GM23338 (cell line): ENCODE data around the gene ABHD10. TPM values are rescaled to one million over a fixed set of nuclear protein-coding genes. Genes with fewer than 3 reads are reported as not detected.

Experiments used
- ATAC-seq: fragments of 200-7000 bp; cut with Tn5 transposase; 3 replicates; pipeline ENCODE4 v1.9.1; 2020
- DNase-seq: peaks from one replicate; pipeline ENCODE4 v3.0.0-alpha.2; 2015; ENCODE audit warnings: low spot score
- H2AFZ ChIP-seq: fragments of 200-600 bp; sonication (generic); 2 replicates; pipeline ENCODE4 v1.8.0; 2016; ENCODE audit warnings: antibody characterized with exemption, mild to moderate bottlenecking, moderate library complexity
- H3F3A ChIP-seq: fragments of 200-600 bp; sonication (generic); replicated peaks from 2 replicates; pipeline ENCODE4 v1.8.0; 2017; ENCODE audit warnings: antibody characterized with exemption, mixed run types, low read depth
- H3K27ac ChIP-seq: fragments of 200-600 bp; sonication (generic); 2 replicates; pipeline ENCODE4 v1.6.1; 2016; ENCODE audit warnings: low read depth
- H3K27me3 ChIP-seq: fragments of 200-600 bp; sonication (generic); 2 replicates; pipeline ENCODE4 v1.8.0; 2016; ENCODE audit warnings: mild to moderate bottlenecking, mixed run types, moderate library complexity; ENCODE audit not compliant: insufficient read depth
- H3K36me3 ChIP-seq: fragments of 200-600 bp; sonication (generic); 2 replicates; pipeline ENCODE4 v1.8.0; 2016; ENCODE audit warnings: mild to moderate bottlenecking; ENCODE audit not compliant: insufficient read depth
- H3K4me1 ChIP-seq: fragments of 200-600 bp; sonication (generic); 2 replicates; pipeline ENCODE4 v1.8.0; 2016; ENCODE audit warnings: mild to moderate bottlenecking, moderate library complexity; ENCODE audit not compliant: insufficient read depth
- H3K4me2 ChIP-seq: fragments of 200-600 bp; sonication (generic); 2 replicates; pipeline ENCODE4 v1.7.1; 2017; ENCODE audit warnings: mixed run types
- H3K4me3 ChIP-seq: fragments of 200-600 bp; sonication (generic); 2 replicates; pipeline ENCODE4 v1.6.1; 2016; ENCODE audit warnings: mixed run types
- H3K79me2 ChIP-seq: fragments of 200-600 bp; sonication (generic); replicated peaks from 2 replicates; pipeline ENCODE4 v1.8.0; 2017; ENCODE audit warnings: mild to moderate bottlenecking; ENCODE audit not compliant: insufficient read depth
- H3K9me2 ChIP-seq: fragments of 200-600 bp; sonication (generic); 2 replicates; pipeline ENCODE4 v1.8.0; 2017; ENCODE audit not compliant: insufficient read depth
- H4K20me1 ChIP-seq: fragments of 200-600 bp; sonication (generic); replicated peaks from 2 replicates; pipeline ENCODE4 v1.8.0; 2017; ENCODE audit warnings: mild to moderate bottlenecking; ENCODE audit not compliant: insufficient read depth
- H3K27ac Mint-ChIP-seq: 2 replicates; pipeline ENCODE4 v1.8.0; 2020; ENCODE audit warnings: inconsistent platforms, mild to moderate bottlenecking, moderate library complexity, mixed read lengths
- H3K27me3 Mint-ChIP-seq: 3 replicates; pipeline ENCODE4 v1.8.0; 2022; ENCODE audit warnings: low read depth, mild to moderate bottlenecking, moderate library complexity, mixed read lengths, inconsistent platforms; ENCODE audit not compliant: insufficient read depth, poor library complexity
- H3K36me3 Mint-ChIP-seq: 3 replicates; pipeline ENCODE4 v1.8.0; 2021; ENCODE audit warnings: low read depth, mild to moderate bottlenecking, inconsistent platforms, moderate library complexity, mixed read lengths
- H3K4me1 Mint-ChIP-seq: 3 replicates; pipeline ENCODE4 v1.8.0; 2020; ENCODE audit warnings: mild to moderate bottlenecking, inconsistent platforms, mixed read lengths
- H3K4me3 Mint-ChIP-seq: 3 replicates; pipeline ENCODE4 v1.8.0; 2021; ENCODE audit warnings: moderate library complexity, mild to moderate bottlenecking, inconsistent platforms, mixed read lengths
- H3K9me3 Mint-ChIP-seq: 3 replicates; pipeline ENCODE4 v1.8.0; 2020; ENCODE audit warnings: moderate library complexity, mild to moderate bottlenecking, inconsistent platforms, mixed read lengths
- CREB1 ChIP-seq: fragments of 250-450 bp; sonication (Bioruptor Pico); IDR thresholded peaks from 2 replicates; pipeline ENCODE4 v1.5.0; 2020; ENCODE audit warnings: low read depth, mild to moderate bottlenecking, moderate library complexity
- EZH2 ChIP-seq: fragments of 200-600 bp; sonication (generic); IDR thresholded peaks from one replicate; pipeline ENCODE4 v1.8.0; 2017; ENCODE audit warnings: antibody characterized with exemption, mild to moderate bottlenecking, low read depth; ENCODE audit not compliant: unreplicated experiment
- EZH2phosphoT487 ChIP-seq: fragments of 200-600 bp; sonication (generic); IDR thresholded peaks from one replicate; pipeline ENCODE4 v1.8.1; 2018; ENCODE audit warnings: antibody characterized with exemption; ENCODE audit not compliant: unreplicated experiment
- JUNB ChIP-seq: IDR thresholded peaks from one replicate; pipeline ENCODE4 v1.6.1; 2016; ENCODE audit warnings: antibody characterized with exemption; ENCODE audit not compliant: unreplicated experiment
- NANOG ChIP-seq: IDR thresholded peaks from 2 replicates; pipeline ENCODE4 v1.6.1; 2016; ENCODE audit warnings: antibody characterized with exemption, borderline replicate concordance
- POLR2AphosphoS5 ChIP-seq: IDR thresholded peaks from 2 replicates; pipeline ENCODE4 v1.6.1; 2016; ENCODE audit warnings: antibody characterized with exemption, low read depth
- STAT1 ChIP-seq: IDR thresholded peaks from one replicate; pipeline ENCODE4 v1.6.1; 2016; ENCODE audit warnings: antibody characterized with exemption; ENCODE audit not compliant: unreplicated experiment
- ZNF114 ChIP-seq: fragments of 250-450 bp; sonication (Bioruptor Pico); IDR thresholded peaks from 2 replicates; pipeline ENCODE4 v1.5.0; 2020; ENCODE audit warnings: mild to moderate bottlenecking, moderate library complexity
- ZNF331 ChIP-seq: fragments of 250-450 bp; sonication (Bioruptor Pico); IDR thresholded peaks from 2 replicates; pipeline ENCODE4 v1.5.0; 2020; ENCODE audit warnings: low read depth, mild to moderate bottlenecking, moderate library complexity
- polyA plus RNA-seq: library from polyadenylated mRNA; unstranded; fragments of >200 nt; fragmentation: Nextera tagmentation; extraction: Ambion mirVana; gene quantifications from 2 replicates; pipeline ENCODE4 v1.2.1, GENCODE V29; 2016
- total RNA-seq: library from RNA; depleted of rRNA; stranded (reverse); fragments of >200 nt; shearing (Covaris generic); gene quantifications from 2 replicates; pipeline ENCODE4 v1.2.3, GENCODE V29; 2014
- TF ChIP-seq, protein P1 (sequence below): IDR thresholded peaks from 2 replicates; pipeline ENCODE4 v1.6.1; 2016; ENCODE audit warnings: antibody characterized with exemption
- TF ChIP-seq, protein P2 (sequence below): fragments of 250-450 bp; sonication (Bioruptor Pico); IDR thresholded peaks from 2 replicates; pipeline ENCODE4 v1.5.0; 2020; ENCODE audit warnings: mild to moderate bottlenecking, moderate library complexity
- TF ChIP-seq, protein P3 (sequence below): IDR thresholded peaks from one replicate; pipeline ENCODE4 v1.6.1; 2018; ENCODE audit warnings: antibody characterized with exemption; ENCODE audit not compliant: unreplicated experiment
- TF ChIP-seq, protein P4 (sequence below), 2 experiments: fragments of 200-600 bp in 1 of 2; sonication (generic) in 1 of 2; conservative IDR thresholded peaks; 2 replicates each; pipeline versions ENCODE4 v1.5.1 to v1.6.1; 2016 to 2017; ENCODE audit warnings: antibody characterized with exemption in 2 of 2, low read depth in 2 of 2, mild to moderate bottlenecking in 2 of 2, moderate library complexity in 1 of 2

The ABHD10 gene
- total and polyA plus RNA-seq, 2 experiments from 2014 or later: 16.9 to 28.0 TPM

DNA sequence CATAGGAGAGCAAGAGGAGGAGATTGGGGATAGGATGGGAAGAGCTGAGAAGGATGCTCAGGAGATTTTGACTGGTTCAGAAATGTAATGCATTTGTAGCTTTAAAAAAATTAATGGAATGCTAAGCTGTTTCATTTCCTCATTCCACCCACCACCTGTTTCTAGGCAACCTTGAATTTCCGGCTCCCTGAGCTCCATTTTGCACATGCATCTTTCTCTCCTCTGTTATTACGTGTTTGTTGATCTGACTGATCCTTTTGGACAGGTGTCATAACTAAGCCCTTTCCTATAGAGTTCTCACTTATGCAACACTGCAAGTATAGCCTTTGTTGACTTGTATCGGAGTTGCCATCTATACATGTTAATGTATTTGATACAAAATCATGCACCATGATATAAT is 60.0 kb downstream of the ABHD10 start:
- Mint-ChIP-seq H3K36me3 (peaks cover 34% of the 10 kb centered on the region), H3K27me3 (peaks cover 3% of the 10 kb centered on the region), H3K4me3 (no peak overlapping the region), H3K27ac (no peak overlapping the region), H3K4me1 (peaks cover 36% of the 10 kb centered on the region), H3K9me3 (peaks cover 38% of the 10 kb centered on the region)
- Histone ChIP-seq H3K79me2 (no peaks in the 10 kb centered on the region), H2AFZ (no peak overlapping the region), H3F3A (no peaks in the 10 kb centered on the region; the same call in 1 of the 2 replicates), H3K9me2 (no peaks in the 10 kb centered on the region; the same call in 1 of the 2 replicates), H4K20me1 (no peaks in the 10 kb centered on the region), H3K36me3 (peaks cover 6% of the 10 kb centered on the region; the same call in 1 of the 2 replicates), H3K4me3 (no peak overlapping the region), H3K4me2 (no peak overlapping the region), H3K27ac (no peak overlapping the region), H3K4me1 (peaks cover 17% of the 10 kb centered on the region), H3K27me3 (no peaks in the 10 kb centered on the region)
- ATAC-seq: no peak
- no peak for DNase-seq
- TF ChIP-seq ZNF331 (CRISPR knock-in tag) (no peak), EZH2phosphoT487 (no peak), CREB1 (CRISPR knock-in tag) (no peak), ZNF114 (CRISPR knock-in tag) (no peak), NANOG (no peak), POLR2AphosphoS5 (no peak), STAT1 (no peak), JUNB (no peak), EZH2 (no peak)
- TF ChIP-seq, protein P1, sequence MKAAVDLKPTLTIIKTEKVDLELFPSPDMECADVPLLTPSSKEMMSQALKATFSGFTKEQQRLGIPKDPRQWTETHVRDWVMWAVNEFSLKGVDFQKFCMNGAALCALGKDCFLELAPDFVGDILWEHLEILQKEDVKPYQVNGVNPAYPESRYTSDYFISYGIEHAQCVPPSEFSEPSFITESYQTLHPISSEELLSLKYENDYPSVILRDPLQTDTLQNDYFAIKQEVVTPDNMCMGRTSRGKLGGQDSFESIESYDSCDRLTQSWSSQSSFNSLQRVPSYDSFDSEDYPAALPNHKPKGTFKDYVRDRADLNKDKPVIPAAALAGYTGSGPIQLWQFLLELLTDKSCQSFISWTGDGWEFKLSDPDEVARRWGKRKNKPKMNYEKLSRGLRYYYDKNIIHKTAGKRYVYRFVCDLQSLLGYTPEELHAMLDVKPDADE: no peak
- TF ChIP-seq, protein P2, sequence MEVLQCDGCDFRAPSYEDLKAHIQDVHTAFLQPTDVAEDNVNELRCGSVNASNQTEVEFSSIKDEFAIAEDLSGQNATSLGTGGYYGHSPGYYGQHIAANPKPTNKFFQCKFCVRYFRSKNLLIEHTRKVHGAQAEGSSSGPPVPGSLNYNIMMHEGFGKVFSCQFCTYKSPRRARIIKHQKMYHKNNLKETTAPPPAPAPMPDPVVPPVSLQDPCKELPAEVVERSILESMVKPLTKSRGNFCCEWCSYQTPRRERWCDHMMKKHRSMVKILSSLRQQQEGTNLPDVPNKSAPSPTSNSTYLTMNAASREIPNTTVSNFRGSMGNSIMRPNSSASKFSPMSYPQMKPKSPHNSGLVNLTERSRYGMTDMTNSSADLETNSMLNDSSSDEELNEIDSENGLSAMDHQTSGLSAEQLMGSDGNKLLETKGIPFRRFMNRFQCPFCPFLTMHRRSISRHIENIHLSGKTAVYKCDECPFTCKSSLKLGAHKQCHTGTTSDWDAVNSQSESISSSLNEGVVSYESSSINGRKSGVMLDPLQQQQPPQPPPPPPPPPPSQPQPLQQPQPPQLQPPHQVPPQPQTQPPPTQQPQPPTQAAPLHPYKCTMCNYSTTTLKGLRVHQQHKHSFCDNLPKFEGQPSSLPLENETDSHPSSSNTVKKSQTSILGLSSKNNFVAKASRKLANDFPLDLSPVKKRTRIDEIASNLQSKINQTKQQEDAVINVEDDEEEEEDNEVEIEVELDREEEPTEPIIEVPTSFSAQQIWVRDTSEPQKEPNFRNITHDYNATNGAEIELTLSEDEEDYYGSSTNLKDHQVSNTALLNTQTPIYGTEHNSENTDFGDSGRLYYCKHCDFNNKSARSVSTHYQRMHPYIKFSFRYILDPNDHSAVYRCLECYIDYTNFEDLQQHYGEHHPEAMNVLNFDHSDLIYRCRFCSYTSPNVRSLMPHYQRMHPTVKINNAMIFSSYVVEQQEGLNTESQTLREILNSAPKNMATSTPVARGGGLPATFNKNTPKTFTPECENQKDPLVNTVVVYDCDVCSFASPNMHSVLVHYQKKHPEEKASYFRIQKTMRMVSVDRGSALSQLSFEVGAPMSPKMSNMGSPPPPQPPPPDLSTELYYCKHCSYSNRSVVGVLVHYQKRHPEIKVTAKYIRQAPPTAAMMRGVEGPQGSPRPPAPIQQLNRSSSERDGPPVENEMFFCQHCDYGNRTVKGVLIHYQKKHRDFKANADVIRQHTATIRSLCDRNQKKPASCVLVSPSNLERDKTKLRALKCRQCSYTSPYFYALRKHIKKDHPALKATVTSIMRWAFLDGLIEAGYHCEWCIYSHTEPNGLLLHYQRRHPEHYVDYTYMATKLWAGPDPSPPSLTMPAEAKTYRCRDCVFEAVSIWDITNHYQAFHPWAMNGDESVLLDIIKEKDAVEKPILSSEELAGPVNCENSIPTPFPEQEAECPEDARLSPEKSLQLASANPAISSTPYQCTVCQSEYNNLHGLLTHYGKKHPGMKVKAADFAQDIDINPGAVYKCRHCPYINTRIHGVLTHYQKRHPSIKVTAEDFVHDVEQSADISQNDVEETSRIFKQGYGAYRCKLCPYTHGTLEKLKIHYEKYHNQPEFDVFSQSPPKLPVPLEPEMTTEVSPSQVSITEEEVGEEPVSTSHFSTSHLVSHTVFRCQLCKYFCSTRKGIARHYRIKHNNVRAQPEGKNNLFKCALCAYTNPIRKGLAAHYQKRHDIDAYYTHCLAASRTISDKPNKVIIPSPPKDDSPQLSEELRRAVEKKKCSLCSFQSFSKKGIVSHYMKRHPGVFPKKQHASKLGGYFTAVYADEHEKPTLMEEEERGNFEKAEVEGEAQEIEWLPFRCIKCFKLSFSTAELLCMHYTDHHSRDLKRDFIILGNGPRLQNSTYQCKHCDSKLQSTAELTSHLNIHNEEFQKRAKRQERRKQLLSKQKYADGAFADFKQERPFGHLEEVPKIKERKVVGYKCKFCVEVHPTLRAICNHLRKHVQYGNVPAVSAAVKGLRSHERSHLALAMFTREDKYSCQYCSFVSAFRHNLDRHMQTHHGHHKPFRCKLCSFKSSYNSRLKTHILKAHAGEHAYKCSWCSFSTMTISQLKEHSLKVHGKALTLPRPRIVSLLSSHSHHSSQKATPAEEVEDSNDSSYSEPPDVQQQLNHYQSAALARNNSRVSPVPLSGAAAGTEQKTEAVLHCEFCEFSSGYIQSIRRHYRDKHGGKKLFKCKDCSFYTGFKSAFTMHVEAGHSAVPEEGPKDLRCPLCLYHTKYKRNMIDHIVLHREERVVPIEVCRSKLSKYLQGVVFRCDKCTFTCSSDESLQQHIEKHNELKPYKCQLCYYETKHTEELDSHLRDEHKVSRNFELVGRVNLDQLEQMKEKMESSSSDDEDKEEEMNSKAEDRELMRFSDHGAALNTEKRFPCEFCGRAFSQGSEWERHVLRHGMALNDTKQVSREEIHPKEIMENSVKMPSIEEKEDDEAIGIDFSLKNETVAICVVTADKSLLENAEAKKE (CRISPR knock-in tag): no peak
- TF ChIP-seq, protein P3, sequence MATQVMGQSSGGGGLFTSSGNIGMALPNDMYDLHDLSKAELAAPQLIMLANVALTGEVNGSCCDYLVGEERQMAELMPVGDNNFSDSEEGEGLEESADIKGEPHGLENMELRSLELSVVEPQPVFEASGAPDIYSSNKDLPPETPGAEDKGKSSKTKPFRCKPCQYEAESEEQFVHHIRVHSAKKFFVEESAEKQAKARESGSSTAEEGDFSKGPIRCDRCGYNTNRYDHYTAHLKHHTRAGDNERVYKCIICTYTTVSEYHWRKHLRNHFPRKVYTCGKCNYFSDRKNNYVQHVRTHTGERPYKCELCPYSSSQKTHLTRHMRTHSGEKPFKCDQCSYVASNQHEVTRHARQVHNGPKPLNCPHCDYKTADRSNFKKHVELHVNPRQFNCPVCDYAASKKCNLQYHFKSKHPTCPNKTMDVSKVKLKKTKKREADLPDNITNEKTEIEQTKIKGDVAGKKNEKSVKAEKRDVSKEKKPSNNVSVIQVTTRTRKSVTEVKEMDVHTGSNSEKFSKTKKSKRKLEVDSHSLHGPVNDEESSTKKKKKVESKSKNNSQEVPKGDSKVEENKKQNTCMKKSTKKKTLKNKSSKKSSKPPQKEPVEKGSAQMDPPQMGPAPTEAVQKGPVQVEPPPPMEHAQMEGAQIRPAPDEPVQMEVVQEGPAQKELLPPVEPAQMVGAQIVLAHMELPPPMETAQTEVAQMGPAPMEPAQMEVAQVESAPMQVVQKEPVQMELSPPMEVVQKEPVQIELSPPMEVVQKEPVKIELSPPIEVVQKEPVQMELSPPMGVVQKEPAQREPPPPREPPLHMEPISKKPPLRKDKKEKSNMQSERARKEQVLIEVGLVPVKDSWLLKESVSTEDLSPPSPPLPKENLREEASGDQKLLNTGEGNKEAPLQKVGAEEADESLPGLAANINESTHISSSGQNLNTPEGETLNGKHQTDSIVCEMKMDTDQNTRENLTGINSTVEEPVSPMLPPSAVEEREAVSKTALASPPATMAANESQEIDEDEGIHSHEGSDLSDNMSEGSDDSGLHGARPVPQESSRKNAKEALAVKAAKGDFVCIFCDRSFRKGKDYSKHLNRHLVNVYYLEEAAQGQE: no peak
- TF ChIP-seq, protein P4, sequence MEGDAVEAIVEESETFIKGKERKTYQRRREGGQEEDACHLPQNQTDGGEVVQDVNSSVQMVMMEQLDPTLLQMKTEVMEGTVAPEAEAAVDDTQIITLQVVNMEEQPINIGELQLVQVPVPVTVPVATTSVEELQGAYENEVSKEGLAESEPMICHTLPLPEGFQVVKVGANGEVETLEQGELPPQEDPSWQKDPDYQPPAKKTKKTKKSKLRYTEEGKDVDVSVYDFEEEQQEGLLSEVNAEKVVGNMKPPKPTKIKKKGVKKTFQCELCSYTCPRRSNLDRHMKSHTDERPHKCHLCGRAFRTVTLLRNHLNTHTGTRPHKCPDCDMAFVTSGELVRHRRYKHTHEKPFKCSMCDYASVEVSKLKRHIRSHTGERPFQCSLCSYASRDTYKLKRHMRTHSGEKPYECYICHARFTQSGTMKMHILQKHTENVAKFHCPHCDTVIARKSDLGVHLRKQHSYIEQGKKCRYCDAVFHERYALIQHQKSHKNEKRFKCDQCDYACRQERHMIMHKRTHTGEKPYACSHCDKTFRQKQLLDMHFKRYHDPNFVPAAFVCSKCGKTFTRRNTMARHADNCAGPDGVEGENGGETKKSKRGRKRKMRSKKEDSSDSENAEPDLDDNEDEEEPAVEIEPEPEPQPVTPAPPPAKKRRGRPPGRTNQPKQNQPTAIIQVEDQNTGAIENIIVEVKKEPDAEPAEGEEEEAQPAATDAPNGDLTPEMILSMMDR (conservative IDR thresholded peaks at IDR 0.05; ENCODE audit: low read depth in 2 of 2): no peak
